ENCODE results near the gene XRCC4.

The XRCC4 gene

GRCh38 chr5:83069096-83069799 is 8.1 kb upstream of the XRCC4 start:
- in situ Hi-C loops (cut with MboI; ENCODE audit: low sequenced_read_pairs), result no loop called here

- in situ Hi-C loops (cut with MboI; ENCODE audit: low sequenced_read_pairs), result no loop called here
Measured at GRCh38 chr5:83071286-83072051, 5.9 kb upstream of the XRCC4 start.

- in situ Hi-C loops (cut with MboI; ENCODE audit: low sequenced_read_pairs), result no loop called here
Measured at GRCh38 chr5:83072966-83073365, 4.4 kb upstream of the XRCC4 start.

GRCh38 chr5:83077662-83078261 is 415 bp downstream of the XRCC4 start:
- in situ Hi-C loops (cut with MboI; ENCODE audit: low sequenced_read_pairs), result no loop called here

GRCh38 chr5:83082750-83083149 is 5.4 kb downstream of the XRCC4 start:
- in situ Hi-C loops (cut with MboI; ENCODE audit: low sequenced_read_pairs), result no loop called here

GRCh38 chr5:83084336-83084735 is 7.0 kb downstream of the XRCC4 start:
- in situ Hi-C loops (cut with MboI; ENCODE audit: low sequenced_read_pairs), result no loop called here

GRCh38 chr5:83085106-83085505 is 7.8 kb downstream of the XRCC4 start:
- in situ Hi-C loops (cut with MboI; ENCODE audit: low sequenced_read_pairs), result no loop called here

- in situ Hi-C loops (cut with MboI; ENCODE audit: low sequenced_read_pairs), result no loop called here
Measured at GRCh38 chr5:83090169-83090568, 12.8 kb downstream of the XRCC4 start.

- in situ Hi-C loops (cut with MboI; ENCODE audit: low sequenced_read_pairs), result no loop called here
Measured at GRCh38 chr5:83092619-83093018, 15.3 kb downstream of the XRCC4 start.

GRCh38 chr5:83093692-83094091 is 16.3 kb downstream of the XRCC4 start:
- in situ Hi-C loops (cut with MboI; ENCODE audit: low sequenced_read_pairs), result no loop called here

GRCh38 chr5:83095163-83095956 is 18.0 kb downstream of the XRCC4 start:
- in situ Hi-C loops (cut with MboI; ENCODE audit: low sequenced_read_pairs), result no loop called here

GRCh38 chr5:83095957-83096539 is 18.7 kb downstream of the XRCC4 start:
- in situ Hi-C loops (cut with MboI; ENCODE audit: low sequenced_read_pairs), result no loop called here

GRCh38 chr5:83096660-83097339 is 19.5 kb downstream of the XRCC4 start:
- in situ Hi-C loops (cut with MboI; ENCODE audit: low sequenced_read_pairs), result no loop called here

- in situ Hi-C loops (cut with MboI; ENCODE audit: low sequenced_read_pairs), result no loop called here
Measured at GRCh38 chr5:83097689-83098231, 20.4 kb downstream of the XRCC4 start.

GRCh38 chr5:83099001-83099400 is 21.7 kb downstream of the XRCC4 start:
- in situ Hi-C loops (cut with MboI; ENCODE audit: low sequenced_read_pairs), result no loop called here

- in situ Hi-C loops (cut with MboI; ENCODE audit: low sequenced_read_pairs), result no loop called here
Measured at GRCh38 chr5:83099445-83099844, 22.1 kb downstream of the XRCC4 start.

- in situ Hi-C loops (cut with MboI; ENCODE audit: low sequenced_read_pairs), result no loop called here
Measured at GRCh38 chr5:83101514-83101913, 24.2 kb downstream of the XRCC4 start.

- in situ Hi-C loops (cut with MboI; ENCODE audit: low sequenced_read_pairs), result no loop called here
Measured at GRCh38 chr5:83102364-83102980, 25.1 kb downstream of the XRCC4 start.

- in situ Hi-C loops (cut with MboI; ENCODE audit: low sequenced_read_pairs), result no loop called here
Measured at GRCh38 chr5:83104021-83104420, 26.7 kb downstream of the XRCC4 start.
